SU-DHL-6 (cell line): ENCODE data around the gene TACSTD2.

Experiments
- CTCF ChIP-seq: fragments of 200-600 bp; sonication (generic); IDR thresholded peaks from one replicate; pipeline ENCODE4 v1.5.1; 2017; ENCODE audit warnings: antibody characterized with exemption, mild to moderate bottlenecking, low read length, moderate library complexity; ENCODE audit not compliant: insufficient read depth, poor library complexity, severe bottlenecking
- EZH2phosphoT487 ChIP-seq: fragments of 200-600 bp; sonication (generic), shearing (Covaris generic); conservative IDR thresholded peaks from 2 replicates; pipeline ENCODE4 v1.6.1; 2018; ENCODE audit warnings: mild to moderate bottlenecking, antibody characterized with exemption, low read length, moderate library complexity, mixed read lengths

- no peak for TF ChIP-seq CTCF
- no peak for TF ChIP-seq EZH2phosphoT487
Measured at GRCh38 chr1:58551186-58552140, 25.6 kb downstream of the TACSTD2 start.
